Stimulated activated CD4-positive, alpha-beta T cell treated with anti-CD3 and anti-CD28 coated beads, Interleukin-12 subunit alpha, Interleukin-12 subunit beta, amount 100 ng/mL, for 48 hours (primary cell): ENCODE measurements around the gene ACVRL1.
"Not testable (repeated sequence)": the region's sequence is repeated elsewhere in the genome, so short reads cannot be mapped to it uniquely, and the experiment has no call there.

Source experiments
- DNase-seq, 3 donors: peaks; one replicate each; pipeline ENCODE4 v3.0.0-alpha.2; 2020; ENCODE audit warnings: low read depth in 2 of 3, low spot score in 1 of 3

ACVRL1 gene

GRCh38 chr12:51874000-51874399 lies 33.3 kb upstream of the ACVRL1 start:
- DNase-seq, result no peak

- no peak for DNase-seq
Measured at GRCh38 chr12:51874486-51874885, 32.8 kb upstream of the ACVRL1 start.

- no peak for DNase-seq
Measured at GRCh38 chr12:51879102-51879501, 28.2 kb upstream of the ACVRL1 start.

- no peak for DNase-seq
Measured at GRCh38 chr12:51883295-51883694, 24.0 kb upstream of the ACVRL1 start.

GRCh38 chr12:51883998-51884675 lies 23.2 kb upstream of the ACVRL1 start:
- no peak for DNase-seq

GRCh38 chr12:51884676-51885229 lies 22.6 kb upstream of the ACVRL1 start:
- DNase-seq, result no peak

GRCh38 chr12:51885294-51886020 lies 21.8 kb upstream of the ACVRL1 start:
- not testable (repeated sequence) for DNase-seq

- peak in 2 of 3 donors; percentile 24 to 27 for DNase-seq
Measured at GRCh38 chr12:51886021-51886710, 21.1 kb upstream of the ACVRL1 start.

GRCh38 chr12:51887476-51888315 lies 19.6 kb upstream of the ACVRL1 start, which contains the start of gene ANKRD33:
ANKRD33 (plus strand) TSS chr12:51888103; CDS start chr12:51888187, 84 bp downstream.
- no peak for DNase-seq

GRCh38 chr12:51888316-51889215 lies 18.7 kb upstream of the ACVRL1 start:
- DNase-seq, result no peak

- DNase-seq, result no peak
Measured at GRCh38 chr12:51889216-51890132, 17.8 kb upstream of the ACVRL1 start.

- no peak for DNase-seq
Measured at GRCh38 chr12:51890133-51890464, 17.2 kb upstream of the ACVRL1 start.

GRCh38 chr12:51890511-51891171 lies 16.7 kb upstream of the ACVRL1 start:
- DNase-seq, result no peak

- no peak for DNase-seq
Measured at GRCh38 chr12:51891843-51892242, 15.5 kb upstream of the ACVRL1 start.

- DNase-seq, result no peak
Measured at GRCh38 chr12:51893786-51894185, 13.5 kb upstream of the ACVRL1 start.

GRCh38 chr12:51895378-51896135 lies 11.7 kb upstream of the ACVRL1 start:
- DNase-seq, result no peak

- DNase-seq, result no peak
Measured at GRCh38 chr12:51896236-51896635, 11.1 kb upstream of the ACVRL1 start.

GRCh38 chr12:51897181-51897580 lies 10.1 kb upstream of the ACVRL1 start:
- DNase-seq, result no peak
